Mammary epithelial cell (primary cell): ENCODE results near the gene FBN2.

ENCODE experiments used
- EZH2 ChIP-seq: IDR thresholded peaks from 2 replicates; pipeline ENCODE4 v1.6.1; 2012; ENCODE audit warnings: low read length, inconsistent platforms, borderline replicate concordance
- TF ChIP-seq, protein P1 (sequence below), 2 donors: IDR thresholded peaks in 1 of 2; conservative IDR thresholded peaks in 1 of 2; 2 replicates each; pipeline ENCODE4 v1.5.1; 2011 to 2012; ENCODE audit warnings: inconsistent platforms in 2 of 2, low read length in 2 of 2, mild to moderate bottlenecking in 2 of 2, control low read depth in 1 of 2, low read depth in 1 of 2; ENCODE audit not compliant: insufficient read depth in 1 of 2; ENCODE audit errors: extremely low read depth in 1 of 2

DNA sequence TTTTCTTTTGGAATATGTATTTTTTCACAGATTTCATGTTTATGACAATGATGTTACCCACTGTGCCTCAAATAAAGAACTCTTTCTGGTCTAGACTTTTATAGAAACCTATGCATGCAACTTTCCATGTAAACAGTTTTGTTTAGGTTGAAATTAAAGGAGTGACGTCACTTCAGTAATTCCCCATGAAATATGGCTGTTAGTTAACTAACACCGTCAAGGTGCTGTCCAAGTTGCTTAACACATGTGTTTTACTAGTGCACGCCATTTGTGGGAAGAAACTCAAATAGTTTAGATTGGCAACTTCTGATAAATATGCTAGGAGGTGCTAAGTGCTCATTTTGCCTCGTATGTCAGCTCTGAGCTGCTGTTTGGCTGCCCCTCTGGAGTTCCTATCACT lies 102.2 kb downstream of the FBN2 start:
- TF ChIP-seq, protein P1, sequence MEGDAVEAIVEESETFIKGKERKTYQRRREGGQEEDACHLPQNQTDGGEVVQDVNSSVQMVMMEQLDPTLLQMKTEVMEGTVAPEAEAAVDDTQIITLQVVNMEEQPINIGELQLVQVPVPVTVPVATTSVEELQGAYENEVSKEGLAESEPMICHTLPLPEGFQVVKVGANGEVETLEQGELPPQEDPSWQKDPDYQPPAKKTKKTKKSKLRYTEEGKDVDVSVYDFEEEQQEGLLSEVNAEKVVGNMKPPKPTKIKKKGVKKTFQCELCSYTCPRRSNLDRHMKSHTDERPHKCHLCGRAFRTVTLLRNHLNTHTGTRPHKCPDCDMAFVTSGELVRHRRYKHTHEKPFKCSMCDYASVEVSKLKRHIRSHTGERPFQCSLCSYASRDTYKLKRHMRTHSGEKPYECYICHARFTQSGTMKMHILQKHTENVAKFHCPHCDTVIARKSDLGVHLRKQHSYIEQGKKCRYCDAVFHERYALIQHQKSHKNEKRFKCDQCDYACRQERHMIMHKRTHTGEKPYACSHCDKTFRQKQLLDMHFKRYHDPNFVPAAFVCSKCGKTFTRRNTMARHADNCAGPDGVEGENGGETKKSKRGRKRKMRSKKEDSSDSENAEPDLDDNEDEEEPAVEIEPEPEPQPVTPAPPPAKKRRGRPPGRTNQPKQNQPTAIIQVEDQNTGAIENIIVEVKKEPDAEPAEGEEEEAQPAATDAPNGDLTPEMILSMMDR (conservative IDR thresholded peaks at IDR 0.05 in 1 of 2, IDR thresholded peaks at IDR 0.05 in 1 of 2; ENCODE audit: extremely low read depth in 1 of 2, insufficient read depth in 1 of 2, low read depth in 1 of 2, low read length in 2 of 2): no peak
- TF ChIP-seq EZH2: no peak
